Effector memory CD8-positive, alpha-beta T cell (primary cell): ENCODE measurements around the gene UPK2.
A peak's percentile ranks its signal among the peaks of the same experiment; 100 is the strongest.

Experiments
- ATAC-seq: fragments of 150-1000 bp; cut with Tn5 transposase; replicated peaks from 2 replicates; pipeline ENCODE4 v1.10.0; 2021; ENCODE audit warnings: mild to moderate bottlenecking, moderate library complexity
- DNase-seq, 3 experiments: peaks; one replicate each; pipeline ENCODE4 v3.0.0; 2021
- H3K27ac Mint-ChIP-seq, 2 donors: one replicate each; pipeline ENCODE4 v1.8.0; 2022; ENCODE audit warnings: mild to moderate bottlenecking in 2 of 2, mixed read lengths in 2 of 2, moderate library complexity in 2 of 2
- H3K27me3 Mint-ChIP-seq, 2 donors: one replicate each; pipeline ENCODE4 v1.8.0; 2022; ENCODE audit warnings: mixed read lengths in 2 of 2
- H3K36me3 Mint-ChIP-seq: one replicate; pipeline ENCODE4 v1.8.0; 2022; ENCODE audit warnings: mild to moderate bottlenecking, moderate library complexity, mixed read lengths; ENCODE audit not compliant: insufficient read depth
- H3K4me1 Mint-ChIP-seq, 2 donors: one replicate each; pipeline ENCODE4 v1.8.0; 2022; ENCODE audit warnings: low read depth in 2 of 2, mixed read lengths in 2 of 2
- H3K4me3 Mint-ChIP-seq, 2 donors: one replicate each; pipeline ENCODE4 v1.8.0; 2022; ENCODE audit warnings: mild to moderate bottlenecking in 2 of 2, mixed read lengths in 2 of 2, moderate library complexity in 2 of 2
- H3K9me3 Mint-ChIP-seq, 2 donors: one replicate each; pipeline ENCODE4 v1.8.0; 2022; ENCODE audit warnings: mixed read lengths in 2 of 2

The UPK2 gene

DNA sequence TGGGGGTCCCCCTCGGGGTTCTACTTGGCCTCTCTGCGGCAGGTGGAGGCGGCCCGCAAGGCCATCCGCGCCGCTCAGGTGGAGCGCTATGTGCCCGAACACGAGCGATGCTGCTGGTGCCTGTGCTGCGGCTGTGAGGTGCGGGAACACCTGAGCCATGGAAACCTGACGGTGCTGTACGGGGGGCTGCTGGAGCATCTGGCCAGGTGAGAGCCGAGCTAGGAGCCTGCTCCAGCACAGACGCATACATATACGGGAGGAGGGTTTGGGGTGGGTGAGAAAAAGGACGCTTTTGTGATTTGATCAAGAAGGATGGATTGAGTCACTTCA is 42.3 kb downstream of the UPK2 start:
- H3K36me3 Mint-ChIP-seq: peaks cover 51% of the 10 kb centered on the region

DNA sequence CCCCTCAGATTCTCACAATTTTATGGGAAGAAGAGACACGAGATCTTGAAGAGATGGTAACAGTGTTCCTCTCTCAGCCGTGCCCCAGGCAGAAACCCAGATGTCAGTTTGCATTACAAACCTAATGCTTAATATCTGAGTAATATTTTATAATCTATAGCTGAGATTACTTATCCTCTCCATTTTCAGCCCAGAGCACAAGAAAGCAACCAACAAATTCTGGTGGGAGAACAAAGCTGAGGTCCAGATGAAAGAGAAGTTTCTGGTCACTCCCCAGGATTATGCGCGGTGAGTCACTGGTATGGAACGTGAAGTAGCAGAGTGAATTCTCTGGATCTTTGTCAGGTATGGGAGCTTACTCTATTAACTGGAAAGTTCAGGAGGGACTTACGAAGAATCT is 42.7 kb downstream of the UPK2 start:
- Mint-ChIP-seq H3K4me1 (peaks cover 25 to 26% of the 10 kb centered on the region in 2 donors), H3K9me3 (no peaks in the 10 kb centered on the region), H3K27me3 (no peaks in the 10 kb centered on the region), H3K36me3 (peaks cover 56% of the 10 kb centered on the region), H3K27ac (peak overlapping the region; percentile 98 to 99), H3K4me3 (peak overlapping the region; percentile 82 to 95)
- no peak for DNase-seq
- ATAC-seq: no peak

More for the DNA sequence above, 42.3 kb downstream of the UPK2 start:
- DNase-seq (no peak), ATAC-seq (peak; percentile 9)
- Mint-ChIP-seq H3K27me3 (no peaks in the 10 kb centered on the region), H3K27ac (peak overlapping the region; percentile 98 to 99), H3K9me3 (no peaks in the 10 kb centered on the region), H3K4me1 (peaks cover 25 to 26% of the 10 kb centered on the region in 2 donors), H3K4me3 (peak overlapping the region; percentile 82 to 95)

GRCh38 chr11:119000906-119001305 is 44.8 kb downstream of the UPK2 start:
- Mint-ChIP-seq H3K36me3 (peaks cover 76% of the 10 kb centered on the region), H3K27ac (no peak overlapping the region), H3K4me1 (peaks cover 25 to 26% of the 10 kb centered on the region in 2 donors), H3K27me3 (no peaks in the 10 kb centered on the region), H3K4me3 (no peak overlapping the region), H3K9me3 (no peaks in the 10 kb centered on the region)
- ATAC-seq (no peak), DNase-seq (no peak)

- DNase-seq: no peak
- H3K9me3 Mint-ChIP-seq: no peaks in the 10 kb centered on the region
- peaks cover 81% of the 10 kb centered on the region for H3K36me3 Mint-ChIP-seq
- no peak overlapping the region for H3K4me3 Mint-ChIP-seq
- H3K27ac Mint-ChIP-seq: peak overlapping the region in 1 of 2 donors; percentile 23
- H3K4me1 Mint-ChIP-seq: peaks cover 1 to 5% of the 10 kb centered on the region in 2 donors
- no peak for ATAC-seq
- no peaks in the 10 kb centered on the region for H3K27me3 Mint-ChIP-seq
Measured at GRCh38 chr11:119006656-119007055, 50.6 kb downstream of the UPK2 start.
